HG03558 (cell line): ENCODE measurements around the gene SEMA6B.

Experiments used
- ATAC-seq: cut with Tn5 transposase; IDR thresholded peaks from one replicate; pipeline ENCODE4 v1.9.1; 2021; ENCODE audit warnings: moderate number of reproducible peaks; ENCODE audit not compliant: unreplicated experiment; ENCODE audit errors: extremely low read depth

Gene SEMA6B

DNA sequence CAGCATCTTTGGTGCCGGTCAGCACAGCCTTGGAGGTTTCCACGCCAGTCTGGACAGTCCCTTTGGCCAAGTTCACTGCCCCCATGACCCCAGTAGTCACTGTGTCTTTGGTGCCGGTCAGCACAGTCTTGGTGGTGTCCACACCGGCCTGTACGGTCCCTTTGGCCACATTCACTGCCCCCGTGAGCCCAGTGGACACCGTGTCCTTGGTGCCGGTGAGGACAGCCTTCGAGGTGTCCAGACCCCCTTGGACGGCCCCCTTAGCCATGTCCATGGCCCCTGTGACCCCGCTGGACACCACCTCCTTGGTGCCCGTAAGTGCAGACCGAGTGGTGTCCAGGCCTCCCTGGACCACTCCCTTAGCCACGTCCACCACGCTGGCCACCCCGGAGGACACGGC is 46.2 kb downstream of the SEMA6B start:
- ATAC-seq, result no peak

DNA sequence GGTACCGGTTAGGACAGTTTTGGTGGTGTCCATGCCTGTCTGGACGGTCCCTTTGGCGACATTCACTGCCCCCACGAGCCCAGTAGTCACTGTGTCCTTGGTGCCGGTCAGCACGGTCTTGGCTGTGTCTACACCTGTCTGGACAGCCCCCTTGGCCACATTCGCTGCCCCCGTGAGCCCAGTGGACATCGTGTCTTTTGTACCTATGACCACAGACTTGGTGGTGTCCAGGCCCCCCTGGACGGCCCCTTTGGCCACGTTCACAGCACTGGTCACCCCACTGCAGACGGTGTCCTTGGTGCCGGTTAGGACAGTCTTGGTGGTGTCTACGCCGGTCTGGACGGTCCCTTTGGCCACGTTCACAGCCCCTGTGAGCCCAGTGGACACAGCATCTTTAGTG is 47.4 kb downstream of the SEMA6B start:
- ATAC-seq, result no peak

DNA sequence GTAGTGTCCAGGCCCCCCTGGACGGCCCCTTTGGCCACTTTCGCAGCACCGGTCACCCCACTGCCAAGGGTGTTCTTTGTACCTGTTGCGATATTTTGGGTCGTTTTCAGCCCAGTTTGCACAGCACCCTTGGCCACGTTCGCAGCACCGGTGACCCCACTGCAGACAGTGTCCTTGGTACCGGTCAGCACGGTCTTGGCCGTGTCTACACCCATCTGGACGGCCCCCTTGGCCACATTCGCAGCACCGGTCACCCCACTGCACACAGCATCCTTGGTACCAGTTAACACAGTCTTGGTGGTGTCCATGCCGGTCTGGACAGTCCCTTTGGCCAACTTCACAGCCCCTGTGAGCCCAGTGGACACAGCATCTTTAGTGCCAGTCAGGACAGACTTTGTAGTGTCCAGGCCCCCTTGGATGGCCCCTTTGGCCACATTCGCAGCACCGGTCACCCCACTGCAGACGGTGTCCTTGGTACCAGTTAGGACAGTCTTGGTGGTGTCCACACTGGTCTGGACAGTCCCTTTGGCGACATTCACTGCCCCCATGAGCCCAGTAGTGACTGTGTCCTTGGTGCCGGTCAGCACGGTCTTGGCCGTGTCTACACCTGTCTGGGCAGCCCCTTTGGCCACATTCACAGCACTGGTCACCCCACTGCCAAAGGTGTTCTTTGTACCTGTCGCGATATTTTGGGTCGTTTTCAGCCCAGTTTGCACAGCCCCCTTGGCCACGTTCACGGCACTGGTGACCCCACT is 48.0 kb downstream of the SEMA6B start:
- ATAC-seq, result no peak

DNA sequence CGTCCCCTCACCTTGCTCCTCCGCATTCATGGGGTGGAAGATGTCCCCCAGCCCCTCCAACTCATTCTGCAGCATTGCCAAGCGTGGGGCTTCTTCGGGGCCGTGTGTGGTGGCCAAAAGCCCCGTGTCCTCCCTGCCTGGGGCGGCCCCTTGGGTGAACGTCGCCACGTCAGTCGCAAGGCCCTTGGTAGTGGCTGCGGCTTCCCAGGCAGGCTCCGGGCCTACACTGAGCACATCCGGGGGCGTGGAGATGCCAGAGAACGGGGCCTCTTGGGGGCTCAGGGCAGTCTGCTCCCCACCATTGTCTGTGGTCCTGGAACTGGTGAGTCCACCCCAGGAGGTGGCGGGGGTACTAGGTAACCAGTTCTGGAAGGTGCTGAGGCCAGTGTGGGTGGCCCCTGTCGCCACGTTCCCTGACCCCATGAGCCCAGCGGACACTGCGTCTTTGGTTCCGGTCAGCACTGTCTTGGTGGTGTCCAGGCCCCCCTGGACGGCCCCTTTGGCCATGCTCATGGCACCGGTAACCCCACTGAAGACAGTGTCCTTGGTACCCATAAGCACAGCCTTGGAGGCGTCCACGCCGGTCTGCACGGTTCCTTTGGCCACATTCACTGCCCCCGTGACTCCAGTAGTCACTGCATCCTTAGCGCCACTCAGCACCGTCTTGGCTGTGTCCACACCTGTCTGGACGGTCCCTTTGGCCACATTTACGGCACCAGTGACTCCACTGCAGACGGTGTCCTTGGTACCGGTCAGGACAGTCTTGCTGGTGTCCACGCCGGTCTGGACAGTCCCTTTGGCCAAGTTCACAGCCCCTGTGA is 48.8 kb downstream of the SEMA6B start:
- ATAC-seq, result no peak

DNA sequence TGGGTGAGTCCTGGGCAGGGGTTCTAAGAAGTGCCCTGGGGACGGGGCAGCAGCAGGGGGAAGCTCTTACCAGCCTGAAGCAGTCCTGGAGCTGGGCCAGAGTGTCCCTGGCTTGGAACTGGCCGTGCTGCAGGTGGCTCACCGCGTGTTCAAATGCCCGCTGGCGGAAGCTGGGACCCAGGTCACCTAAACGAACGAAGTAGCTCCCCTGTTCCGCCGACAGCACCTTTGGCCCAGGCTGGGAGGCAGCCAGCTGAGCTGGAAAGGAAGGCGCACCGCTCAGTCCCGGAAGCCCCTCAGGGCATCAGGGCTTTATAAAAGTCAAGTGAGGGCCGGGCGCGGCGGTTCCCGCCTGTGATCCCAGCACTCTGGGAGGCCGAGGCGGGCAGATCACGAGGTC is 50.8 kb downstream of the SEMA6B start:
- ATAC-seq, result no peak

DNA sequence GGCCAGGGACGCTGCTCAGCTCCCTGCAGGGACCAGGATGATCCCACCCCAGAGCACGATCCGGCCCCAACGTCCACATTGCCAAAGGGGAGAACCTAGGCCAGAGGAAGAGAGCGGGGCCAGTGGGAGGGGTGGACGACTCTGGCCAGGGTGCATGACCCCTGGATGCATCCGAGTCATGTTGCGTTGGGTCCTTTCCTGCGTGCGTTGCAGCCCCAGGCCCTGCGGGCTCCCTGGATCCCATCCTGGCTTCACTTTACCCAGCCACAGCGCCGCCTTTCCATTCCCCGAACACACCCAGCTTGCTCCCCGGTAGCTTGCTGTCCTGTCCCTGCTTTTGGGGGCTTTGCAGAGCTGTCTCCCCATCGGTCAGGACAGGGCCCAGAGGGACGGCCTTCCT is 51.7 kb downstream of the SEMA6B start:
- no peak for ATAC-seq

DNA sequence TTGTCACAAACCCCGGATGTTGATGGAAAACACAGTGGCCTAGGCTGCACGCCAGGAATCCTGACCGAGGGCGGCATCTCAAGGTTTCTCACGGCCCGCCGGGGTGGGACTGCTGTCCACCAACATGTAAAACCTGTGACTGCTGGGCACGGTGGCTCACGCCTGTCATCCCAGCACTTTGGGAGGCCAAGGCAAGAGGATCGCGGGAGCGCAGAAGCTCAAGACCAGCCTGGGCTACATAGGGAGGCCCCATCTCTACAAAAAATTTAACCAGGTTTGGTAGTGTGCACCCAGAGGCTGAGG is 52.4 kb downstream of the SEMA6B start:
- ATAC-seq, result no peak

DNA sequence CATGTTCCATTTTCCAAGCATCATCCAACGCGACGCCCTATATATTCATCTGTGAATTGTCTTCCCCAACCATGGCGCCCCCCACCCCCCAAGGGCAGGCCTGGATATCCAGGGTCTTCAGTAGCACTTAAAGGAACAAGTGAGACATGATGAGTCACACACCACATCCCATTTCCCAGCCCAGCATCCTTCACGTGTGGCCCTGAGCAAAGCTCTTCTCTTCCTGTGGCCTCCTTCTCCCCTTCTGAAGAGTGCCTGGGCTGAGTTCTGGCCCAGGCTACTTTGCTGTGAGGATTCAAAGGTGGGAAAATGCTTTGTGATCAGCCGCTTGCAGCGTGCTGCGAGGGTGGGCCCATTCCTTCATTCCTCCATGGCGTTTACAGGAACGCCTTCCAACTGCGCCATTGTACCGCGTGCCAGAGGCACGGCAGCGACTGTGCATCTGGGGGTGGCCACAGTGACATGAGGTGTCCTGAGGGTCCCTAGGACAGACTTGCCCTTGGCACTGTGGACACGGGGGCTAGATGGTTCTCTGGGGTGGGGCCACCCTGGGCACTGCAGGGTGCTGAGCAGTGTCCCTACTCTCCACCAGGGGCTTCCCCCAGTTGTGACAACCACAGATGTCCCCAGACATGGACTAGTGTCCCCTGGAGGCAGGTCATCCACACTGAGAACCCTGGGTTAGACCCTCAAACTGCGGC is 52.9 kb downstream of the SEMA6B start:
- no peak for ATAC-seq

DNA sequence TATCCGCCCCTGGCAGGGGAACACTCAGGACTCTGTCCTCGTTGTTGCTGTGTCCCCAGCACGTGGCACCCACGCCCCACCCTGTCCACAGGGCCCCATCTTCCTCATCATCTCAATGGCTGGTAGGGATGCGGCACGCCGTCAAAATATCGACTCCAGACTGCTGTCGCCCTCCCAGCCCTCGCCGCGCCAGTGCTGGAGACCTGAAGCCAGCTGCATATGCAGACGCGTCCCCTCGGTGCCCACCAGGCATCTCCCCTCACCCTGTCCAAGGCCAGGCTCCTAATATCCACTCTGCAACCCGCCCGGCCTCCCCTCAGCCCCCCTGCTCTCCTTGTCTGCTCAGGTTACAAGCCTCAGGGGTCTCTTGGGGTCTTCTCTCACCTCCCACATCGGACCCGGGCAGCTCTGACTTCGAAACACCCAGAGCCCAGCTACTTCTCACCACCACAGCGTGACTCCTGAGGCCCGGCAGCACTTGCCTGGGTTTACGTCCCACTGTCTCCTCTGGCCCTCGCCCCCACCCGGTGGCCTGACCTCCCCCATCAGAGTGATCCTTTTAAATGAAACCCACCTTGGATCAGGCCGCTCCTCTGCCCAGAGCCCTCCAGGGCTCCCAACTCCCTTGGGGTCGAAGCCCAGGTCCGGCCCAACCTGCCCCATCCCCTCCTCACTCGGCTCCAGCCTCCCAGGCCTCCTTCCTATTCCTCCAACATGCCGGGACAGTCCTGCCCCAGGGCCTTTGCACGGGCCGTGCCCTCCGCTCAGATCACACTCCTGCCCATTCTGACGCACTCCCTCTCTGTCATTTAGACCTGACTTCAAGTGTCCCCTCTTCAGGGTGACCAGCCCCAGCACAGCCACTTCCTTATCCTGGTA is 53.7 kb downstream of the SEMA6B start:
- no peak for ATAC-seq

DNA sequence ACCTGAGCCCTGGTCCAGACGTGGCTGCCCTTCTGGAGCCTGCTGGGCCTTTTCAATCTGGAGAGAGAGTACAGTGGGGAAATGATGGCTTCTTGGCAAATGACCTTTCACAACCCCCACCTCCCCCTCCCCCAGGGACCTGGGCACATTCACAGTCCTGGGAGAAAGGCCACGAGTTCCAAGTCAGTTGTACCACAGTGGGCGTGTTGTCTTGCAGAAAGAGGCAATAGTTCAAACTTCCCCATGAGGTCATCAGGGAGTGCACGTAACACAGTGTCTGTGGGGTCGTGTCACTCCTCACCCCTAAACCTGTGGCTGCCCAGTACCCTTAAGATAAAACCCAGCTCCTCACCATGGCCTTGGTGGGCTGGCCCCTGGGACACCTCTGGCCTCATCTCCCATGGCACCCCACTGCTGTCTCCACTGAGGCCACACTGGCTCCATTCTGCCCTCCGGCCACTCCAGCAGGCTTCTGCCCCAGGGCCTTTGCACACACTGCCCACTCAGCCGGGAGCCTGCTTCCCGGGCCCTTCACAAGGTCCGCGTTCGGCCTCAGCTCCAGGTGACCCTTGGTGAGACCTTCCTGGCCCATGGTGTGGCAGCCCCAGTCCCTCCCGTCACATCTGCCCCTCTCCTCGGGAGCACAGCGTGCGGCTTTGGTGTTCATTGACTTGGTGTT is 54.5 kb downstream of the SEMA6B start:
- ATAC-seq, result no peak

DNA sequence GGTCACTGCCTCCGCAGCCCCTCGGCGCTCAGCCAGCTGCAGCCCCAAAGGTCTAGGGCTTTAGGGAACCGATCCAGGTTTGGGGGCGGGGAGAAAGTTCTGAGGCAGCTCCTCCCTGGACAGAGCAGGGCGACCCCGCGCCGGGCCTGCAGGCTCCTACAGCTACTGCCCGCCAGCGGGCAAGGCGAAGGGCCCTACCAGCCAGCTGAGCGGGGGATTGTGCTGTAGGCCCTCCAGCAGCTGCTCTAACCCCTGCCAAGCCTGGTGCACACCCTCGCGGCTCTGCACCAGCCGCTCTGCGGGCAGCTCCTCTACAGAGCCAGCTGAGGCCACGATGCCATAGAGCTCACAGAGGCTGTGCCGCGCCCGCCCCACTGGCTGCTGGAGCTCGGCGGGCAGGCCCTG is 55.2 kb downstream of the SEMA6B start:
- ATAC-seq, result no peak

DNA sequence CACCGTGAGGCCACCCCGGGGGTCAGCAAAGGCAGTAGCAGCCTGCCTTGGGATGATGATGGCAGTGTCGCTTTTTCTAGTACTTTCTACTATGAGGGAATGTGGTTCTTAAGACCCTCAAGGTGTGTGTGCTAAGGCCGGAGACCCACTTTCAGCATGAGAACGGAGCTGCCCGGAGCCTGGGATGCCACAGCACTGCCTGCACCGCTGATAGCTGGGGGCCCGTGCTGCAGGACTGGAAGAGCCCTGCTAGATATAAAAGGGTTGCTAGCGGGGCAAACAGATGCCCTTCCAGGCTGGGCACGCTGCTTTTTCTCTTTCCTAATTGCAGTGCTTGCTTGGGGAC is 55.7 kb downstream of the SEMA6B start:
- ATAC-seq, result no peak

DNA sequence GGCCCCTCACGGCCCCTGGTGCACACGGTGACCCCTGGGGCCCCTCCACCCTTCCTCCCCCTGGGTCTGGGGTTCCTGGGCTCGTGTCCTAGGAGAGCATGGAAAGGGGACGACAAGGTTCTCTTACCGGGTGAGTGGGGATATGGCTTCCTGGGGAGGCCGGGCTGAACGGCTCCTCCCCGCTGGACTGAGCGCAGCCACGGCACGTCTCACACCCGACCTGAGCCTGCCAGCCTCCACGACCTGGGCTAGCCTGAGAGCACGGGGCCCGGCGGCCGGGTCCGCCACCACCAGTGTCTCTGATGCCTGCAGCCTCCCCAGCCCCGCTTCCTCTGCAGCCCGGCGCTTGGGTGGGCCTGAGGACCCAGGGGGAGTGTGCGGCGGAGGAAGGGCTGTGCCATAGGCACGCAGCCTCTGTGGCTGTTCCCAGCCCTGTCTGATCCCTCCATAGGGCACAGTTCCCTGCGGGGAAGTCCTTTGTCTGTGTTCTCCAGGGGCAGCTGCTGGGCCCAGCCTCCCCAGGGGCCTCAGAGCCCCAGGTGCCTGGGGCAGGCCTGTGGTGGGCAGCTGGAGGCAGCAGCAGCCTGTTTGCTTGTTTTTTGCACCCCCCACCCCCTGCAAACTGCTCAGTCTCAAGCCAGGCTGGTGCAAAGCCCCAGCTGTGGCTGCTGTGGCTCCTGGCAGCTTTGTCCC is 56.2 kb downstream of the SEMA6B start:
- ATAC-seq, result no peak

DNA sequence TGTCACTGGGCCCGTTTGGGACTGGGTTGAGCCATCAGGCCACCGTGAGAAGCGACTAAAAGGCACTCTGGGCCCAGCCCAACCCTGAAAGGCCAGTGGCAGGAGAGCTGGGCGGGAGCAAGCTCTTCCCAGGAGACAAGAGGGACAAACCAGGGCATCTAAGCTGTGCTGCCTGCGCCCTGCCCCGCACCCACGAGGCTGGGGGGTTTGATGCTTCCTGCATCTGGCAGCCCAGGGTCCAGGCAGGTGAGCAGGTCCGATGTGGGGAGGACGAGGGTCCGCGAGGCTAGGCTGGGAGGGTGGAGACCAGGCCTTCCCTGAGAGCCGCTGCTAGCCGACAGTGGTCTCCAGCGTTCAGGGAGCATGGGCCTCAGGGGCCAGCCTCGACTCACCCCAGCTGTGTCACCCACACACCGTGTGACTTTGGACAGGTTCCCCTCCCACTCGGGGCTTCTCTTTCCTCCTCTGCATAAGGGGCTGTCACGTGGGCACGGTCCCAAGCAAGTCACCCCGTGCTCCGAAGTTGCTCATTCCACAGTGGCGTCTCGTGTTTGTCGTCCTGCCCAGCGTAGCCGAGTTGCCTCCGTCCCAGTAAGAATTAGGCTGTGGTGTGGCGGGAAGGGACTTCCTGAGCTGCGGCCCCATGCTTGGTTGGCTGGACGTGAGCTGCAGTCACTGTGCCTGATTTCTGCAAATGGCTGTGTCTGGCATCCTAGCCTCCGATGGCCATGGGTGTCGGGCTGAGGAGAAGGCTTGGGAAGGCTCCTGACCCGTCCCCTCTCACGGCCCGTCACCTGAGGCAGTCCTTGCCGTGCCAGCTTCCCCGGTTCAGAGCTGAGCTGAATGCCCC is 57.0 kb downstream of the SEMA6B start:
- no peak for ATAC-seq

DNA sequence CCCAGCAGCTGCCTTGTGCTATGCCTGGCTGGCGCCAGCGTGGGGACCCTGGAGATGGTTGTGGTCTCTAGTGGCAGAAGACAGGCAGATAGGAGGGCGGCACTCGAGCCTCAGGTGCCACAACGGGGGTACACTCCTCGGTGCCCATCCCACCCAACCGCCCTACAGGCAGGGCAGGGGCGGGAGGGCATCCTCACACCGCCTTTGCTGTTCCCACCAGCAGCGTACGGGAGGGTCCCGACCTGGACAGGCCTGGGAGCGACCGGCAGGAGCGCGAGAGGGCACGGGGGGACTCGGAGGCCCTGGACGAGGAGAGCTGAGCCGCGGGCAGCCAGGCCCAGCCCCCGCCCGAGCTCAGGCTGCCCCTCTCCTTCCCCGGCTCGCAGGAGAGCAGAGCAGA is 57.8 kb downstream of the SEMA6B start:
- ATAC-seq, result no peak

DNA sequence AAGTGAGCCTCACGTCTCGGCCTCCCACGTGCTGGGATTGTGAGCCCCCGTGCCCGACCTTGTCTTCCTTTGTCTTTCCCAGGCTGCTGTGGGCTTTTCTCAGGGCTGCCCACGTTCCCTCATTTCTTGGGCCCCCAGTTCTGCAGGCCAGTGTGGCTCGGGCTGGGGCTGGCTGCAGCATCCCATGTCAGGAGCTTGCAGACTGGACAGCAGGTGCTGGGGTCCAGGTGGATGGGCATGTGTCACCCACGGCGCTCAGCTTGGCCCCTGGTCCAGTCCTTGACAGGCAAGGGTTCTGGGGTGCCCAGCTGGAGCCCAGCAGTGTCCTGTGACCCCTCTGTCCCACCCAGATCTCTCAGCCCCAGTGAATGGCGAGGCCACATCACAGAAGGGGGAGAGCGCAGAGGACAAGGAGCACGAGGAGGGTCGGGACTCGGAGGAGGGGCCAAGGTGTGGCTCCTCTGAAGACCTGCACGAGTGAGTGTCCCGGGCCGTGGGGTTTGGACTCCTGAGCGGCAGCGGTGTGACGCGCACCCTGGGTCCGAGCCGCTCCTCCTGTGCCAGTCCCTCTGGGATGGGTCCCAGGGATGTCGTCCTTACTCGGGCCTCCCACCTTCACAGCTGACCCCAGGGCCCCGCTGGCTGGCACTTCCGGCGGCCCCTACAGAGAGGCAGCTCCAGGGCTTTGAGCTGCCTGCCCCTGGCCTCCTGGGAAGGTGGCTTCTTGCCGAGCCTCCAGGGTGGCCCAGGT is 58.5 kb downstream of the SEMA6B start:
- ATAC-seq, result no peak

DNA sequence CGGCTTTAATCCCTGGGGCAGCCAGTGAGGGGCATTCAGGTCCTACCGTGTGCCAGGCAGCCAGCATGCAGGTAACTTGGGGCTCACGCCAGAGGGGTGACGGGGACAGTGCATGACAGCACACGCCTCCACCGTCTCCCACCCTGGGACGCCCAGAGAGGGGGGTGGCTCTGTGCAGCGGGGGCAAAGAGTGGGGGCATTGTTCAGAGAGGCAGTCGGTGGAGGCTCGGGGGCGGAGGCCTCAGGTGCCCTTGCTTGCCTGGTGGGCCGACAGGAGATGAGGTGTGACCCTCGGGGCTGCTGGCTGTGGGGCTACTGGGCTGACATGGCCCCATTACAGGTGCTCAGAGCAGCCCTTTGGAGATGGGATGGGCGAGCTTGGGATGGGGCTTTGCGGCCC is 59.6 kb downstream of the SEMA6B start:
- ATAC-seq, result no peak

DNA sequence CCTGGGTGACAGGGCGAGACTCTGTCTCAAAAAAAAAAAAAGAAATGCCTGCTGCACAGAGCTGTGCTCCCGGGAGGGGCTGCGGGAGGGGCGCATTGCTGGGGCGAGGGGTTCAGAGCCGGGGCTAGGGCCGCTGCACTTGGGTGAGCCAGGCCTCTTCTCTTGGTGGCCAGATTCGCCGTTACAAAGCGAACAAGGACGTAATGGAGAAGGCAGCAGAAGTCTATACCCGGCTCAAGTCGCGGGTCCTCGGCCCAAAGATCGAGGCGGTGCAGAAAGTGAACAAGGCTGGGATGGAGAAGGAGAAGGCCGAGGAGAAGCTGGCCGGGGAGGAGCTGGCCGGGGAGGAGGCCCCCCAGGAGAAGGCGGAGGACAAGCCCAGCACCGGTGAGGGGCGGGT is 60.2 kb downstream of the SEMA6B start:
- no peak for ATAC-seq
